Fibroblast of skin of left quadriceps (primary cell): Measurements from ENCODE around the gene CYGB.

Experiments used
- DNase-seq, 2 experiments: peaks; one replicate each; pipeline ENCODE4 v3.0.0-alpha.2; 2013; ENCODE audit warnings: low read depth in 2 of 2

CYGB gene

GRCh38 chr17:76537578-76538280, at the start of gene CYGB:
TSS of gene CYGB (minus strand) at chr17:76537709. CDS start at chr17:76537542, 167 bp downstream.
- DNase-seq: no peak

- DNase-seq: no peak
These were observed 49.4 kb upstream of the CYGB start for GRCh38 chr17:76586741-76587487.

- no peak for DNase-seq
These were observed 48.4 kb upstream of the CYGB start, which contains the start of gene ST6GALNAC2 for GRCh38 chr17:76585649-76586593. TSS of gene ST6GALNAC2 (minus strand) at chr17:76585860. CDS start at chr17:76585808, 52 bp downstream.

GRCh38 chr17:76585033-76585648, 47.6 kb upstream of the CYGB start:
- DNase-seq: no peak

- DNase-seq: no peak
These were observed 47.0 kb upstream of the CYGB start for GRCh38 chr17:76584427-76585032.

GRCh38 chr17:76582660-76583059, 45.2 kb upstream of the CYGB start:
- no peak for DNase-seq

GRCh38 chr17:76581515-76581914, 44.0 kb upstream of the CYGB start:
- DNase-seq: no peak

GRCh38 chr17:76579281-76579680, 41.8 kb upstream of the CYGB start:
- DNase-seq: no peak

GRCh38 chr17:76578376-76578775, 40.9 kb upstream of the CYGB start:
- no peak for DNase-seq

- no peak for DNase-seq
These were observed 40.4 kb upstream of the CYGB start for GRCh38 chr17:76577876-76578275.

- no peak for DNase-seq
These were observed 38.7 kb upstream of the CYGB start for GRCh38 chr17:76576189-76576588.

- DNase-seq: no peak
These were observed 38.1 kb upstream of the CYGB start for GRCh38 chr17:76575570-76575969.

GRCh38 chr17:76574166-76574565, 36.7 kb upstream of the CYGB start:
- DNase-seq: no peak

- no peak for DNase-seq
These were observed 35.6 kb upstream of the CYGB start for GRCh38 chr17:76573096-76573495.

- no peak for DNase-seq
These were observed 34.8 kb upstream of the CYGB start for GRCh38 chr17:76572201-76572910.

- DNase-seq: no peak
These were observed 33.5 kb upstream of the CYGB start for GRCh38 chr17:76570877-76571471.

GRCh38 chr17:76570457-76570856, 32.9 kb upstream of the CYGB start:
- DNase-seq: no peak

- no peak for DNase-seq
These were observed 32.2 kb upstream of the CYGB start for GRCh38 chr17:76569607-76570279.

GRCh38 chr17:76568811-76569221, 31.3 kb upstream of the CYGB start:
- DNase-seq: no peak
